HG02840 (cell line): Measurements from ENCODE around the gene L3MBTL4.

ENCODE experiments used
- ATAC-seq: cut with Tn5 transposase; IDR thresholded peaks from one replicate; pipeline ENCODE4 v1.9.1; 2021; ENCODE audit warnings: mild to moderate bottlenecking, moderate library complexity, moderate number of reproducible peaks; ENCODE audit not compliant: unreplicated experiment, low FRiP score

Gene L3MBTL4

GRCh38 chr18:6368017-6368416 is 46.7 kb downstream of the L3MBTL4 start:
- no peak for ATAC-seq

GRCh38 chr18:6367208-6367607 is 47.5 kb downstream of the L3MBTL4 start:
- no peak for ATAC-seq

DNA sequence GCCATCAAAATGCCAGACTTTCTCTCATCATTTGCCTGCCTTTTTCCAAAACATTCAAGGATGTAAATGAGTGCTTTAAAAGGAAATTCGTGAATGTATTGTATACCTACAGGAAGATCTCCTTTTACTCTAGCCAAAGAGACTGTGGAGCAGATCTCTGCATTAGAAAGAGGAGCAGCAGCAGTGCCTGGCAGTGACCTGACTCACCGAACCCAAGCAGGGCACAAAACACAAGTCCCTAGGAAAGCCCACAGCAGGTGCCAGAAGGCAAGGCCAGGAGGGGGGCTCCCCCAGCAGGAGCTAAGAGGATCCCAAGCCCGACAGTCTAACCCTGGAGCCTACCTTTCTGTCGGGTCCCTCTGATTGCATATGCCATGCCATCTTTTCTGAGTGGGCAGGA is 47.9 kb downstream of the L3MBTL4 start:
- no peak for ATAC-seq

DNA sequence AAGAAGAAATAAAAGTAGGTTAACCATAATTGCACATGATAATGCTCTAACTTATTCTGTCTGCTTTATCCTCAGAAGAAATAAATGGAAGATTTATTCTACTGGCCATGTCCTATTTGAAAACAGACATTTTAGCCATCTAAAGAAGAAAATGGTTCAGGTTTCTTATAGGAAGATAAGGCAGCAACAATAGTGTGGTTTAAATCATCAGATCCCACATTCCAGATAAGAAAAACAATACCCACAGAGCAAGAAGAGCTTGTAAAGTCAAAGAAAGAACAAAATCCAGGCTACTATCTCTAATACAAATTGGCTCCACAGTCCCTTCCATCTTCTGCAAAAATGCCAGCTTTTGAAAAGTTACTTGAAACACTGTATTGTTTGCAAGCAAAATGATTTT is 49.3 kb downstream of the L3MBTL4 start:
- ATAC-seq, result no peak

DNA sequence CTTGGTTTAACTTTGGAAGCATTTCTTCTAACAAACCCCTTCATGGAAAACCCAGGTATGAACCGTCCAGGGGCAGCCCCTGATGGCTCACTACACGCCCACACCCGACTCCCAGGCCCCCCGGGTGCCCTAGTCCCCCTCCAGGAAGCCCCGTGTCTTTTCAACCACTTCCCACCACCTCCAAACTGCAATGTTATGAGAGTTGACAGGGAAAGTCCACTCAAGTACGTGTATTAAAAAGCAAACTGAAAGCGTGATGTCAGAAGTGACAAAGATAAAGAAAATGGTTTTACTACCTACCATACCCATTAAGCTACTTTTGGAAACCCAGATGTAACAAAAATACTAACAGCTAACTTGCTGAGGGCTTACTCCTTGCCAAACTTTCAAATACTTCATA is 51.5 kb downstream of the L3MBTL4 start:
- ATAC-seq, result no peak

GRCh38 chr18:6362559-6363129 is 52.1 kb downstream of the L3MBTL4 start:
- no peak for ATAC-seq

DNA sequence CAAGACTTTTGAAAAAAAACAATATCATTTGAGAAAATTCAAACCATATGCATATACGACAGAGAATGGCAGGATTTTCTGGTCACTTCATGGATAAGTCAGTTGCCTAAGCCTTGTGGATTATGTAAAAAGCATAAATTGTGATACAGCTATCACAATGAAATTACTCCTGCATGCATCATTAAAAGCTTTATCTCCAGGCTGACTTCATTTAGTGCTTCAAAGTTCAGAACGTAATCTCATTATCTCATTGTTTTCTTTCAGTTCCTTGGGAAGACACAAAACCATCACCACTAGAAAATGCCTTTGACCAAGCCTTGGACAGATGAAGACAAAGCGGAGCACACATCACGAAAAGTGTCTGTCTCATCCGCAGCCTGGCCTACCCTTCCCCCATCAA is 57.0 kb downstream of the L3MBTL4 start:
- ATAC-seq, result no peak

DNA sequence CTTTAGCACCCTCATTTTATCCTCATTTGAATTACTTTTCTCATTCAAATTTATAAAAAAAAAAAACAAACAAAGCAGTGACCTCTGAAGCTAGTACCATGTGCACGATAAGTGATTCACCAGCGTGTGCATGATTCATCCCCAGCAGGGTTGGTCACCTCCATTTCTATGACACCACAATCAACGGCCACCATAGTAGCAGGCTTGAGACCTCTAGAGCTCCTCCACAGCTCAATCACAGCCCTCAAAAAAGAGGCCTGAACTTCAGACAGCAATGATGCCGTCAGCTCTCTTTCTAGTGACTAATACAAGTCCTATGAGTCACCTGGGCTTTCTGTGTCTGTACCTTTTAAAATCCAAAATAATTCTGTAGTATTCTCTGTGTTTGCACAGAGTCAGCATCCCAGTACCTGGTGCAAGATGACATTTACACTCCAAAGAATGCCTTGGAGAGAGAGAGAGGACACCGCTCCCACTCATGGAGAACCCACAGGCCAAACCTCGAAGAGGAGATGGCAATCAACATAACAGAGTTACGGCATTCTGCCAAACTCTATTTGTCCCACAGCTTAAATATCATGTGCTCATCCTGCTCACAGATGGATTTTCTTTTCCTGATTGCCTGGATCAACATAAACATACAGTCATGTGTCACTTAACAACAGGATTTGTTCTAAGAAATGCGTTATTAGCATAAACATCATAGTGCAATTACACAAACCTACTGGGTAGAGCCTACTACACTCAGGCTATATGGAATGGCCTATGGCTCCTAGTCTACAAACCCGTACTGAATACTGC is 58.7 kb downstream of the L3MBTL4 start:
- no peak for ATAC-seq

- ATAC-seq, result no peak
Observed at GRCh38 chr18:6352275-6352674, 62.4 kb downstream of the L3MBTL4 start.

DNA sequence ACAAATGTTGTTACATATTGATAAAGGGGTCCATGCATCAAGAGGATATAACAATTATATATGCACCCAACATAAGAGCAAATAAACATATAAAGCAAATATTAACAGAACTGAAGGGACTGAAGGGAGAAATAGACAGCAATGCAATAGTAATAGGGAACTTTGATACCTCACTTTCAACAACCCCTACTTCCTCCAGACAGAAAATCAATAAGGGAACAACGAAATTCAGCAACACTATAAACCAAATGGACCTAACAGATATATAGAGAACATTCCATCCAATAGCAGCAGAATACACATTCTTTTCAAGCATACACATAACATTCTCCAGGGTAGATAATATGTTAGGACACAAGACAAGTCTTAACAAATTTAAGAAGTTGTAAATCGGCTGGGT is 71.7 kb downstream of the L3MBTL4 start:
- no peak for ATAC-seq

DNA sequence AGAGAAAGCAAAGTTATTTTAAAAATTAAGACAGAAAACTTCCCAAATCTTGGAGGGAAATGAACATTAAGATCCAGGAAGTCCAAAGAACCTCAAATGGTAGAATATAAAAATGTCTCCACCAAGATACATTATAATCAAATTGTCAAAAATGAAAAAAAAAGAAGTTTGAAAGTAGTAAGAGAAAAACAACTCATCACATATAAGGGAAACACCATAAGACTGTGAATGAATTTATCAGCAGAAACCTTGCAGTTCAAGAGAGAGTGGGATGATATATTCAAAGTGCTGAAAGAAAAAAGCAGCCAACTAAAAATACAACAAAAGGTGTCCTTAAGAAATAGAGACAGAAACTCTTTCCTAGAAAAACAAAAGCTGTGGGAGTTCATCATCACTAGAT is 73.0 kb downstream of the L3MBTL4 start:
- no peak for ATAC-seq

- no peak for ATAC-seq
Observed at GRCh38 chr18:6341303-6341702, 73.4 kb downstream of the L3MBTL4 start.

DNA sequence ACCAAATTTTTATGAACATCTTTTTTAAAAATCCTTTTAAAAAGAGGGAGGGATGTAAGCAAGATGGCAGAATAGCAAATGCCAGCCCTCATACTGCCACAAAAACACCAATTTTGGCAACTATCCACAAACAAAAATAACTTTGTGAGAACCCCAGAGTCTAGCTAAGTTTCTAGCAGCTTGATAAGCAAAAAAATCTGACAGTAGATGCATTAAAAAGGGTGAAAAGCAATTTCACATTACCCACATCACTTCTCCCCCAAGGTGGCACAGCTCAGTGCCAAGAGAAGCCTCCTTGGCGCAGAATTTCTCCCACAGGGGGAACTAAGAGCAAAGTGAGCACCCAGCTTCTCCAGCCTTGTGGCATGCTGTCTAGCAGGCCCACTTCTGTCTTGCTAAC is 74.6 kb downstream of the L3MBTL4 start:
- no peak for ATAC-seq

GRCh38 chr18:6336239-6336638 is 78.5 kb downstream of the L3MBTL4 start:
- ATAC-seq, result no peak

DNA sequence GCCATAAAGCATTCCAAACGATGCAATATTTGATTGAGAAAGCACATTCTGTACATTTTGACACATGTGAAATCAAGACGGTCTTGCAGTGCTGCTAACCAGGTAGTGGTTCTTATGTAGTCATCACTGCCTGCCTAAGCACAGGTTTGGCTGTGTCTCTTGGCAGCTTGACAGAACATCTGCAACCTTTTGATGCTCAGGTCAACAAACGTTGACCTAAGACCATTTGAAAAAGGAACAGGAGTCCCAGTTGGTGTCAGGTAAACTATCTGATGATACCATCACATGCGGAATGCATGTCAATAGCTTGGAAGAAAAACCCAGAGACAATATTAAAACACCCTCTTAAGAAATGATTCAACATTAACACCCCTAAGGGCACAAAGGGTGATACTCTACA is 80.7 kb downstream of the L3MBTL4 start:
- ATAC-seq, result no peak

GRCh38 chr18:6331872-6332271 is 82.8 kb downstream of the L3MBTL4 start:
- no peak for ATAC-seq

GRCh38 chr18:6330786-6331185 is 83.9 kb downstream of the L3MBTL4 start:
- no peak for ATAC-seq

GRCh38 chr18:6328621-6329010 is 86.1 kb downstream of the L3MBTL4 start:
- no peak for ATAC-seq

DNA sequence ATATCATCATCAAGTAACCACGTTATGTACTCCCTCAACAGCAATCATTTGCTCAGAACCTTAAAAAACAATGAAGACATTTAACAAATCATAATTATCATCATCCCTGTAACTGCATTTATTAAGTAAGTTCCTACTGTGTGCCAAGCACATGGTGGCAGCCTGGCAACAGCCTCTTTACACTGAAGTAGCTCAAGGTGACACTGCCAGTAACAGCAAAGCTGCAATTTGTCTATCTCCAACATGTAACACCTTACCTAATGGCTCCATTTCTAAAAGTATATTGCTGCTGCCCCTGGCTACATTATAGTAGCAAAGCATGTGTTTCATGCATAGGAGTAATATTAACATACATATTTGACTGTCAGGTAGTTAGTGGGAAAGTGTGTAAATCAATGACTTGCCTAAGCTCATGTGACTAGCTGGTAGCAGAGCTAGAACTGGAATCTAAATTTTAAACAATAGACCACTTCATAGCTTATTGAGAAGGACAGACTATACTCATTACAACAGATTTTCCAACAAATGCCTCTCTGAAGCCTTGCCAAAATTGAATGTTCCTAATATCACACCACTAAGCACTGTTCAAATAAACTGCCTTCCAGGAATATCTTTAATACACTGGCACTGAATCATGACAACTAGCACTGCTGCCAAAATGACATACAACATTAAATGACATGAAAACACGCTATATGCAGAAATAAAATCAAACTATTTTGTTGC is 86.7 kb downstream of the L3MBTL4 start:
- no peak for ATAC-seq

DNA sequence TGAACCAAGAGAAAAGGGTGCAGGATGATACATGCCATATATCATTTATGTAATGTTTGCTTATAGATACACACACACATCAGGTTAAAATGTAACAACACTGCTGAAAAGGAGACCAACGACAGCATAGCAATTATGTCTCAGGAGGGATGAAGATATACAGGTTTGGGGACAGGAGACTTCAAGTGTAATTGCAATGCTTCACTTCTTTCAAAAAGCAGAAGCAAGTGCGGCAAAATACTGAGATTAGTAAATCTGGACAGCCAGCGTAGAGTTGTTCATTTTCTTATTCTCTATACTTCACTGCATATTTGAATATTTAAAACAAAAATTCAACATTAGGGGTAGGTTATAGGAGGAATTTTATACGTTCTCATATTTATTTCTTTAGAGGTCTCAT is 87.2 kb downstream of the L3MBTL4 start:
- no peak for ATAC-seq

GRCh38 chr18:6326566-6326965 is 88.1 kb downstream of the L3MBTL4 start:
- ATAC-seq, result no peak
